GM21390 (cell line): ENCODE measurements around the gene FLT1.

Experiments used
- ATAC-seq: cut with Tn5 transposase; IDR thresholded peaks from one replicate; pipeline ENCODE4 v1.9.1; 2021; ENCODE audit not compliant: unreplicated experiment

FLT1 gene

DNA sequence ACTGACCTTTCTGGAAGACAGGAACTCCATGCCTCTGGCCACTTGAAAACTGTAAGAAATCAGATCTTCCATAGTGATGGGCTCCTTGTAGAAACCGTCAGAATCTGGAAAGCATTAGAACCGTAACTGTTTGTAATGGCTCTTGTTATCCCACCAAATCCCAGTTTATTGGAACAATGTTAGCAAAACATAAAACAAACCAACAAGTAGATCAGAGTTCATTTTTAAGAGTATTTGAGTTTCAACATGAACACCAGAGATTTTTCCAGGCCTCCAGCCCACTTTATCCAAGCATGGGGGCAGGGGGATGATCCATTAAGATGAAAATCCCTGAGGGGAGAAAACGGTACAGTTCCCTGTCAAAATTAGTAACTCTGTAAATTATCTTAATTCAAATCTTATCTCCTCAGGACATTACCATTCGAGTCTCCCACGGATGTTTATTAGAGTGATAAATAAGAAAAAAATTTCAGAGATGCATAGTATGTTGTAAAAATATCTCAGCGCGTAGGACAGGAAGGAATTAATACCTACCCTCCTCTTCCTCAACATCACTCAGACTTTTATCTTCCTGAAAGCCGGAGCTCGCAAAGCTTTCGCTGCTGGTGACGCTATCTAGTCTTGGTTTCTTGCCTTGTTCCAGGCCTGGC is 172.5 kb downstream of the FLT1 start:
- ATAC-seq = no peak

DNA sequence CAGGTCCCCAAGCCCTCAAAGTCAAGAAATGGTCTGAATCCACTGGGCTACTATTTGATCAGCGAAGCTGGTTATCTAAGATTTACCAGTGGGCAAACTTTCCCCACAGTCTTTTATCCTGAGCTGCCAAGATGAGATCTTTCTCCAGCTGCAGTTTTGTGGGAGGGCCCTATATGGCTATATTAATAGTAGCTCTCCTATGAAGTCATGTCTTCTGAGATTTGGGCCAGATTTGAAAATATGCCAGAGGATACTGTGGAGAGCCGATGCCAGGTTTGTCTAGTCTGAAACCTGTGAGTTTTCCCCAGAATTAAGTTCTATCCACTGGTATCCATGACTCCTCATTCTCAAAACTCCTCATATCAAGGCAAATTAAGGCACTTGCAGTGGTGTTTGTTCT is 173.2 kb downstream of the FLT1 start:
- ATAC-seq = no peak

DNA sequence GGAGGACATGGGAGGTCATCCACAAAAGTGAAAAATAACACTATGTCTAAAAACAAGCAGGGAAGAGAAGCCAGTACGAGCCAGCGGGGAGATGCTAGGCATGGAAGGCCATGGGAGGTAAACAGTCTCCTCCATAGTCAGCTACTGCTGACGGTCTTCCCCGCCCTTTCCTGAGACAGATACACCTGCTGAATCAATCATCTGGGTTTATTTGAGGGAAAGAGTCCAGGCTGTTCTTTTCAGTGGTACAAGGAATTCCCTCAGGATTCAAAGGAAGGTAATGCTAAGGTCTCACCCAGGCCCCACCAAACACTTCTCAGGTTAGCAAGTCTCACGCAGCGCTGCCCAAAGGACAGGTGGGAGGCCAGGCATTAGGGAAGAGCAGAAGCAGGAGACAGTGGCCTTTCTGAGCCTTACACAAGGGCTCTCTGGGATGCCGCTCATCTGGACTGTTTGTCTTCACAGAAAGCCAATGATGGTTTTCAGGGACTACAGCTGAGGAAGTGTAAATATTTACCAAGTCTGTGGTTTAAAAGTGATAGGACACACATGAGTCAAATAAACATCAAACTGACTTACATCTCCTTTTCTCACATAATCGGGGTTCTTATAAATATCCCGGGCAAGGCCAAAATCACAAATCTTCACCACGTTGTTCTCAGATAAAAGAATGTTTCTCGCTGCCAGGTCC is 173.9 kb downstream of the FLT1 start:
- no peak for ATAC-seq

DNA sequence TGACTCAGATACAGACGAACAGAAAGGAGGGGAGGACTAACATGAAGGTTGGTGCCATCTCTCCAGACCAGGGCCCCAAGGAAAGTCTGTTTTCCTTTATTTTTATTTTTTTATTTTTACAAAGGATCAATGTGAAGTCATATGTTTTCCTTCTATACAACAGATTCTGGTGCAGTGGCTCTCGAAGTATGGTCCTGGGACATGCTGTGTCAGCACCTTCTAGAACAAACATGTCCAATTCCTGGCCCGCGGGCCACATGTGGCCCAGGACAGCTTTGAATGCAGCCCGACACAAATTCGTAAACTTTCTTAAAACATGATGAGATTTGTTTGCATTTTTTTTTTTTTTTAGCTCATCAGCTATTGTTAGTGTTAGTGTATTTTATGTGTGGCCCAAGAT is 174.7 kb downstream of the FLT1 start:
- ATAC-seq = no peak

DNA sequence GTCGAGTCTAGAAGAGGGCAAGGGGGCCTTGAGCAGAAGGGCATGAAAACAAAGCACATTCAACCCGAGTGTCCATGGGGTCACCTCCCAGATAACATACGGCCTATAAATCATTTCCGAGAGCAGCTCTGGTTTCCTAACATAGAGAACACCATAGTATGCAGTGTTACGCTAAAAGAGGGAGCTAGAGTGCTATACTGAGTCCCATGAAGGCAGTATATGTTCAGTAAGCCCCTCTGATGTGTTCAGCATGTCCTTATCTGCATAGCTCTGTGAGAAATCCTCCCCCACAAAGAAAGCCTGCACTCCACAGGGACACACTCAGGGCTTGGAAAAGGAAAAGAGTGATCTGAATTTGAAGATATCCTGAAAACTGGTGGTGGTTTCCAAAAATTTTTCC is 175.4 kb downstream of the FLT1 start:
- ATAC-seq = no peak

DNA sequence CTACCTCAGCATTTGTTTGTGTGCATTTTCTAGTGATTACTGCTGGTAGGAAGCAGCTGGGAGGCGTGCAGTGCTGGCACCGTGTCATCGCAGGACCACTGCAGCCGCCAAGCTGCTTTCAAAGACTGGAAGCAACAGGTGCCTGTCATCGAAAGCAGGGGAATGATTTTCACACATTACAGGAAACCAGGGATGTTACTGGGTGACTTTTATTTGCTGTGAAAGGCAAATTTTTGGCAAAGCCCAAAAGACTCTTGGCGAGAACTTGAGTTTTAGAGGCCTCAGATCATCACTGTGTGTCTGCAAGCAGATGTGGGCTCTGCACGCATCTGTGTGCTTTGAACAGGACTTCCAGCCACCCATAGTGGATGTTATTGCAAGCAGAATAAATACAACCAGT is 176.4 kb downstream of the FLT1 start:
- ATAC-seq = no peak

DNA sequence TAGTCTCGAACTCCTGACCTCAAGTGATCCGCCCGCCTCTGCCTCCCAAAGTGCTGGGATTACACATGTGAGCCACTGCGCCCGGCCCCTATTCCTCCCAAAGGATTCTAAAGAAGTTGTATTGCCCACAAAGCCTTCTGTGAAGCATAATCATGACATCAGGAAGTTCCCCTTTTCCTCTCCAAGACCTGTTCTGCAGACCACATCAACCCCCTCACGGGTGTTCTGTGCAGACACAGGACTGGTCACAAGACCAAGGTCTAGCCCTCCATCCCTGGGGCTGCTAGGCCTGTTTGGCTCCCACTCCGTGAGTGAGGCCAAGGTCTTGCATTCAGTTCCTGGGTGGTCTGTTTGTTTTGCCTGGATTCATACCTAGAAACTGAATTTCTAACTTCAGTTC is 178.1 kb downstream of the FLT1 start:
- no peak for ATAC-seq

DNA sequence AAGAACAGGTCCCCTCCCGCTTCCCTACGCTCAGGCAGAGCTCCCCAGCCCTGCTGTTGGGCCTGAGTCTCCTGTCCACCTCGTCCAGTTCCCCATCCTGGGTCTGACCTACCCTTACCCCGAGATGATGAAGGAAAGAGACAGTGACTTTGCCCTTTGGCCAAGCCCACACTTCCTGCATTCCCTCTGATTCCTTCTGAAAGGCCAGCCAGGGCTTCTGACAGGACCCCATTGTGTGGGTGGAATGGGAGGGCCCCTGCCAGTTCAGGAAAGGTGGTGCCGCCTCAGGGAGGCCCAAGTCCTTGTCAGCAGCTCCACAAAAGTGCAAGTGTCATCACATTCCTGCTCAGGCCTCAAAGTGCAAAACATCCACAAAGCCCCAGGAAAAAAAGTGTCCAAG is 178.8 kb downstream of the FLT1 start:
- ATAC-seq = no peak

DNA sequence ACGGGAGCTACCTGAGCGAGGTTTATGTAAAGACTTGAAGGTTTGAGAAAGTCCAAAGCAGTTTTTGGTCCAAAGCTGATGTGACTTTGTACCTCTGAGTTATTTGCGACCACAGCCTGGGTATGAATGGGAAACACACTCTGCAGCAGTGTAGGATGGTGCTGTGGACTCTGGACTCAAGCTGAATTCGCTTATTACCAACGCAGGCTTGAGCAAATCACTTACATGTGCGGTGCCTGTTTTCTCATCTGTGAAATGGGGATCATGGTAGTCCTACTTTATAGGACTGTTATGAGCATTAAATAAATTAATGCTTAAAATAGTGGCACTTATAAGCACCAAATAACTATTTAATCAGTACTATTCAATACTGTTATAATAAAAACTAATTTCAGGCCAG is 180.0 kb downstream of the FLT1 start:
- no peak for ATAC-seq

DNA sequence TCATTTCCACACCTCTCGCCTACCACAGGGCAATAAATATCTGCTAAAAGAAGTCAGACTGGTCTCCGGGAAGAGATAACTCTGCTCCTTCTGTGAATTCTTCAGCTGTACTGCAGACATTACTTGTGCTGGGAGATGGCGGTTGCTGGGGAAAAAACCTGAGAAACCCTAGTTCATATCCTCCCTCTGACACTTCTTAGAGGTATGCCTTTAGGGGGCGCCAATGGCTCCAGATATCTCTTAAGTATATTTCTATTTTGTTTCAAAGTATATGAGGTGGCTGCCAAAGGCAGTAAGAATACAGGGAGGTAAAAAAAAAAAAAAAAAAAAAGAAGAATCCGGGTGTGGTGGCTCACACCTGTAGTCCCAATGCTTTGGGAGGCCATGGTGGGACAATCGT is 181.3 kb downstream of the FLT1 start:
- no peak for ATAC-seq

DNA sequence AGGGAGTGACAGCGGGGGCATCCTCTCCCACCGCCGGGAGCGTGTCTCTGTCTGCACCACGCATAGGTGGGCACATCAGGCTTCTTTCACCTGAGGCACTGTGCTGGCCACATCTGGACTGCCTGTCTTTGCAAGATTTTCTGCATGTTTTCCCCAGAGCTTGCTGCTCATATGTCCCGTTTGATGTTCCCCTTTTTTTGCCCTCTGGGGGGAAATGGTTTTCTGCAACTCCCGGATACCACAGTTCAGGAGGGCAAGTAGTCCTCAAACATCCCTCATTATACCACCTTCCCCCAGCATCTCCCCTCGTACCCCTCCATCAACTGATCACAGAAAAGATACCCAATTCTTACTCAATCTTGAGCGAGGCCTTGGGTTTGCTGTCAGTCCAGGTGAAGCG is 188.6 kb downstream of the FLT1 start:
- no peak for ATAC-seq

DNA sequence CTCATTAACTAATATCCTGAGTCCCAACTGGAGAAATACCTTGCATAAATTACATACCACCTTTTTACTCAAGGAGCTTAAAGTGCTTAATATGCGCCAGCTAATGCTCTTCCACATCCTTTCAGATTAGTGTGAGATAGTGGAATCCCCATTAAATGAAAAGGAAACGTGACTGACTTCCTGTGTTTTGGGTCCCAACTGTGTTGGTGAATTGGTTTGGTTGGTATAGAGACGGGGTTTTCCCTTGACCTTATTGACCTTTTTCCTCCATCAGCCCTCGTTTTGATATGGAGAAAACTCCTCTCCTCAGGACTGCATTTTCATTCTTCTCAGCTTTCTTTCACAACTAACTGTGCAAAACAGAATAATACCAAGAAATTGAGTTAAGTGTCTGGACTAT is 193.1 kb downstream of the FLT1 start:
- ATAC-seq = no peak

DNA sequence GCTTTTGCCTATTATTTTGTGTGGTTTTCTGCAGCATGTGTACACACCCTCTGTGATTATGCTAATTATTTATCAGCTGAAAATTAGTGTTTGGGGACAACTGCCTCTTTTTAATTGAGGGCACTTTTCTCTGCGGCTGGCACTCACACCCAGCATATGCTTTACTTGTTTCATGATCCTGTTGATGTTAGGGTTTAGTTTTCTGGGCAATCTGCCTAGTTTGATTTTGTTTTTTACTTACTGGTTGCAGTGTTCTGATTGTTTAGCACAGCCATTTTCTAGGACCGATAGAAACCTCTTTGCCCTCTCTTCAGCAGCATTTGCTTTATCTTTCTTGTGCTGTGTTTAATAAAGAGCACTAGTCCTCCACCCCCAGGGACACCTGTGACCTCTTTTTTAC is 195.0 kb downstream of the FLT1 start:
- ATAC-seq = no peak

DNA sequence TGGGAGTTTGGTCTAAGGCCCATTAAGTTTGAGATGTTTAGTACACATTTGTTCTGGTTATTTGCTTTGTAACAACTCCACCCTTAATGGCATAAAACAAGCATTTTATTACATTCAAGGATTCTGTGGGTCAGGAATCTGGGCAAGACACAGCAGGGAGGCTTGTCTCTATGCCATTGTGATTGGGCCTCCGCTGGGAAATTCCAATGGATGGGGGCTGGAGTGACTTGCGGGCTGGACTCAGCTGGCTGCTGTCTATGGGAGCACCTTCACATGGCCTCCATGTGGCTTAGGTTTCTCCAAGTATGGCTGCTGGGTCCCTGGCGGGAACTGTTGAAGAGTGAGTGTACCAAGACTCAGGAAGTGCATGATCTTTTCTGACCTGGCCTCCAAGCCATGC is 197.6 kb downstream of the FLT1 start:
- ATAC-seq = no peak

DNA sequence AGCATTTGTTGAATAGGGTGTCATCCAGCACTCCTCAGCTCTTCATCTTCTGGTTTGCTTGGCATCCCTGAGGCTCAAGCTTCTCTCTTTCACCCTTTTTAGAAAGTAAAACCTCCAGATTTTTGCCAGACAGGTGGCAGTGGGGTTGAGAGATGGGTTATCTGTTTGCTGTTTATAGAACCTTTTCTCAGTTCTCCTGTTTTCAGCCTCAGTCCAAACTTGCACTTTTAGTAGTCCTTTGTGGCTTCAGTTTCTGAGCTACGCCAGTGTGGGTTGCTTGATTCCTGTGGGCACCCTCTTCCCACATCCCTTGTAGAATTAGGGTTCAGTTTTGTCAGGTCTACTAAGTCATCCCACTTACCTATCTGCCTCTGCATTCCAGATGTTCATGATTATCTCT is 208.7 kb downstream of the FLT1 start:
- no peak for ATAC-seq

DNA sequence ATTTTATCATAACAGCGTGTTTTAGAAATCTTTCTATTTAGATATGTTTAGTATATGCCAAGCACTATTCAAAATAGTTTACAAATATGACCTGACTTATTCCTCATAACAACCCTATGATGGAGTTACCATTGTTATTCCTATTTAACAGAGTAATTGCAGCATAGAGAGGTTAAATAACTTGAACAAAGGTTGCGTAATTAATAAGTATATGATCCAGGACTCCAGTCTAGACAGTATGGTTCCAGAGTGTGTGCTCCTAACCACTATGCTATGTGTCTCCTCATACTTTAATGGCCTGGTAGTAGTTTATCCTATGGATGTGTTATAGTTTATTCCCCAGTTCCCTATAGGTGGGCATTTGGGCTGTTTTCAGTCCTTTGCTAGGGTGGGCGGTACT is 211.3 kb downstream of the FLT1 start:
- ATAC-seq = no peak

DNA sequence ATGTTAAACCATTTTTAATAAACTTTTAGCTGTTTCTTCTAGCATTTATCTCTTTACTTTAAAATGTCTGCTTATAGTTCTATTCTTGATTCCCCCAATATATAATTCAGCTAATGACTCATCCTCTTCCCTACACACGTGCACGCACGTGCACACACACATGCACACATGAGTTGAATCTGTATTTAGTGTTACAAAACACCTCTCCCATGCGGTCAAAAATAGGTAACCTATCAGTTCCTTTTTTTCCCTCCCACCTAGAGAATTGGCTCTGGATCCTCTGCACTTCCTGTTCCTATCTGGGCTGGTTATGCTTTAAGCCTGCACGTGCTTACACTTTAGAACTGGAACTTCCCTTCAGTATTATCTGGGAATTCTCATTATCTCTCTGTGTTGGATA is 212.5 kb downstream of the FLT1 start:
- ATAC-seq = peak; percentile 50

DNA sequence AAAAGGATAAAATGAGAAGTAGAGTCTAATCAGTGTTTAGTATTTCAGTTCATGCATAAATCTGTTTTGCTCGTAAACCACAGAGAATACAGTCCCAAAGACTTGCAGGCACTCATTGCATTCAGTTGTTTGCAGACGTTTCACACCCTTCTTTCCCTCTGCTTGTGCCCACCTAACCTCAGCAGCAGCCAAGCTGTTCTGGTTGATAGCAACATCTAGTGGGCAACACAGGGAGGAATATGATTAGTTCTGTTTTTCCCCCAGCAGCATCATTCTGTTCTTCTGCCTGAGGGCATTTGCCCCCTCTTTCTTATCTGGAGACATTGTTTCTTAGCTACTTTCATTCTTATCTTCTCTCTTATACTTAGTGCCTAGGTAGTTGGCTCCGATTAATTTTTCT is 221.0 kb downstream of the FLT1 start:
- no peak for ATAC-seq

DNA sequence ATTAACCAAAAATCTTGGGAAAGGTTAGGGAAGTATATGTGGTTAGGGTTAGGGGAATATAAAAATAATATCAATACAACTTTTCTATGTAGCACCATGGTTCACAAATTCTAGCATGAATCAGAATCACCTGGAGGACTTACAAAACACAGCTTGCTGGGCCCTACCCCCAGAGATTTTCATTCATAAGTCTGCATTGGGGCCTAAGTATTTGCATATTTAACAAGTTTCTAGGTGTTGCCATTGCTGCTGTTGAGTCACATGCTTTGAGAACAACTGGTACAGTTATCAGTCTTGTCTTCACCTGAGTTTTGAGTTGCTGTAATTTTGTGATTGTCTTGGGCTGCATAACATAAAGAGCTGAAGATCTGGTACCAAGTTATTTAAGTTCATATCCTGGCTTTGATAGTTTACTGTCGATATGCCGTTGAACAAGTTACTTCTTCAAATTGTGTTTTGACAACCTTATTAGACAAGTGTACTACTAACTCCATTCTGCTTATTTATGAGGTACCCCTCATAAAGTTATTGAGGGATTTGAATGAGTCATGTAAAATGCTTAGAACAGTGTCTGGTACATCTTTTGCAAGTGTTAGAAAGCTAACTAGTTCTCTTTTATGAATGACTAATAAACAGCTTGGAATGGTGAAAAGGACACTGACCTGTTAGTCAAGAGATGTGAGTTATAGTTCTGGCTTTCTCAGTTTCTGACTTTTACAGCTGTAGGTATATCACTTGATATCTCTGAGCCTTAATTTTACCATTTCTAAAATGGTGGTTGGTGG is 223.7 kb downstream of the FLT1 start:
- no peak for ATAC-seq

DNA sequence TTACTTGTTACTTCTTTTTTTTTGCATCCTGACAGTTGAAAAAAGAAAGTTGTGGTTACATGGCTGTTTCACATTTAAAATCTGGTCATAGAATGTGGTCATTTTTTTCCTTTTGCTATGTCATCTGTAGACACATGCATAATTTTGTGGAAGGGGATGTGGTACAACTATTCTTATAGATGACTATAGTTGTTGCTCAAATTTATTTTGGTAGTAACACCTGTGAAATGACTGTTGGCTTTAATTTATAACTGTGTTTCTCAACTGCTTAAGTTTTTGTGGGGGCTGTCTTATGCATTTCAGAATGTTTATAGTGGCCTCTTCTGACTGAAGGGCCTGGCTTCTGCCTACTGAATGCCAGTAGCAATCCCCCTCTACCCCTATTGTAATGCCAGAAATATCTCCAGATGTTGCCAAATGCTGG is 226.1 kb downstream of the FLT1 start:
- peak; percentile 98 for ATAC-seq

DNA sequence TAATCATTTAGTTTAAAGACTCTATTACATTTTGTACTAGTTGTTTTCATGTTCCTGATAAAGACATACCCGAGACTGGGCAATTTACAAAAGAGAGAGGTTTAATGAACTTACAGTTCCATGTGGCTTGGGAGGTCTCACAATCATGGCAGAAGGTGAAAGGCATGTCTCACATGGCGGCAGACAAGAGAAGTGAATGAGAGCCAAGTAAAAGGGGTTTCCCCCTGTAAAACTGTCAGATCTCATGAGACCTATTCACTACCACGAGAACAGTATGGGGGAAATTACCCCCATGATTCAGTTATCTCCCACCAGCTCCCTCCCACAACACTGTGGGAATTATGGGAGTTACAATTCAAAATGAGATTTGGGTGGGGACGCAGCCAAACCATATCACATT is 227.4 kb downstream of the FLT1 start:
- ATAC-seq = no peak

DNA sequence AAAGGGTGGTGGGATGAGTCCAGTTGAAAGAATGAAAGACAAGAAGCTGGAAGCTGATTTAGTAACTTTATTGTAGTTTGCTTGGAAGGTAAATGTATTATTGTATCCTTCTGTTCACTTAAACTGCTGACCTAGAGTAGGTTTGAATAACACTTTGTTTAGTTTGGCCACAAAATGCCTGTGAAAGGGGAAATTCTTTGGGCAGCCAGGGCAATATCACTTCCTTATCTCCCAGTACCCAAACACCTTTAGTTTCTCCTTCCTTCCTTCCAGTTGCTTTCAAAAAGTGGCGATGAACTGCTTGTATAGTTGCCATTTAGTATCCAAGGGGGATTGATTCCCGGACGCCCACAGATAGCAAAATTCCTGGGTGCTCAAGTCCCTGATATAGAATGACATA is 236.5 kb downstream of the FLT1 start:
- no peak for ATAC-seq
